SK-N-SH treated with all-trans-retinoic acid at 6 μM for 48 hours (cell line): ENCODE measurements around the gene RAB21.

ENCODE experiments used
- ATAC-seq: fragments of 200-7000 bp; cut with Tn5 transposase; 3 replicates; pipeline ENCODE4 v1.9.1; 2020; ENCODE audit warnings: mild to moderate bottlenecking, moderate library complexity
- ARNTL ChIP-seq: fragments of 450-650 bp; formaldehyde crosslinking; IDR thresholded peaks from 2 replicates; pipeline ENCODE4 v1.5.0; 2020; ENCODE audit warnings: low read depth, mild to moderate bottlenecking, moderate library complexity, borderline replicate concordance
- BACH2 ChIP-seq: fragments of 250-450 bp; sonication (Bioruptor Pico); IDR thresholded peaks from 2 replicates; pipeline ENCODE4 v1.9.0; 2021; ENCODE audit warnings: mild to moderate bottlenecking, borderline replicate concordance
- CSDC2 ChIP-seq: fragments of 250-450 bp; sonication (Bioruptor Pico); IDR thresholded peaks from 2 replicates; pipeline ENCODE4 v1.5.0; 2020; ENCODE audit warnings: mild to moderate bottlenecking, moderate library complexity
- ESRRG ChIP-seq: fragments of 250-450 bp; sonication (Bioruptor Pico); IDR thresholded peaks from 2 replicates; pipeline ENCODE4 v1.6.1; 2021; ENCODE audit warnings: mild to moderate bottlenecking
- GLIS3 ChIP-seq: fragments of 250-450 bp; sonication (Bioruptor Pico); IDR thresholded peaks from 2 replicates; pipeline ENCODE4 v1.5.0; 2020; ENCODE audit warnings: mild to moderate bottlenecking, moderate library complexity
- ISL1 ChIP-seq: fragments of 250-450 bp; sonication (Bioruptor Pico); IDR thresholded peaks from 2 replicates; pipeline ENCODE4 v2.1.2; 2022; ENCODE audit warnings: mild to moderate bottlenecking, moderate library complexity
- OSR1 ChIP-seq: fragments of 250-450 bp; sonication (Bioruptor Pico); IDR thresholded peaks from 2 replicates; pipeline ENCODE4 v1.8.0; 2022; ENCODE audit warnings: moderate library complexity, mild to moderate bottlenecking, inconsistent platforms
- PATZ1 ChIP-seq: fragments of 250-450 bp; sonication (Bioruptor Pico); IDR thresholded peaks from 2 replicates; pipeline ENCODE4 v1.8.0; 2020; ENCODE audit warnings: mild to moderate bottlenecking, moderate library complexity, borderline replicate concordance
- POU6F1 ChIP-seq: fragments of 250-450 bp; sonication (Bioruptor Pico); IDR thresholded peaks from 2 replicates; pipeline ENCODE4 v1.8.0; 2021; ENCODE audit warnings: low read depth, mild to moderate bottlenecking, moderate library complexity, borderline replicate concordance
- PPARA ChIP-seq: fragments of 250-450 bp; sonication (Bioruptor Pico); IDR thresholded peaks from 2 replicates; pipeline ENCODE4 v1.5.0; 2020; ENCODE audit warnings: mild to moderate bottlenecking, borderline replicate concordance
- RARB ChIP-seq: fragments of 250-450 bp; sonication (Bioruptor Pico); IDR thresholded peaks from 2 replicates; pipeline ENCODE4 v1.8.0; 2021; ENCODE audit warnings: mild to moderate bottlenecking, moderate library complexity
- SNAI2 ChIP-seq: fragments of 250-450 bp; sonication (Bioruptor Pico); IDR thresholded peaks from 2 replicates; pipeline ENCODE4 v1.5.0; 2020; ENCODE audit warnings: mild to moderate bottlenecking, moderate library complexity
- TCF4 ChIP-seq: fragments of 250-450 bp; sonication (Bioruptor Pico); IDR thresholded peaks from 2 replicates; pipeline ENCODE4 v1.8.0; 2021; ENCODE audit warnings: mild to moderate bottlenecking, moderate library complexity, borderline replicate concordance
- TOX ChIP-seq: fragments of 250-450 bp; sonication (Bioruptor Pico); IDR thresholded peaks from 2 replicates; pipeline ENCODE4 v1.8.0; 2021; ENCODE audit warnings: mild to moderate bottlenecking, moderate library complexity, borderline replicate concordance
- ZC3H10 ChIP-seq: fragments of 250-450 bp; sonication (Bioruptor Pico); IDR thresholded peaks from 2 replicates; pipeline ENCODE4 v1.5.1; 2021; ENCODE audit warnings: mild to moderate bottlenecking, moderate library complexity
- ZFP3 ChIP-seq: fragments of 250-450 bp; sonication (Bioruptor Pico); IDR thresholded peaks from 2 replicates; pipeline ENCODE4 v1.5.0; 2020; ENCODE audit warnings: mild to moderate bottlenecking, moderate library complexity
- ZFP30 ChIP-seq: fragments of 450-650 bp; formaldehyde crosslinking; IDR thresholded peaks from 2 replicates; pipeline ENCODE4 v1.5.0; 2022; ENCODE audit warnings: mild to moderate bottlenecking, moderate library complexity
- ZNF565 ChIP-seq: fragments of 450-650 bp; formaldehyde crosslinking; conservative IDR thresholded peaks from 2 replicates; pipeline ENCODE4 v1.5.0; 2020; ENCODE audit warnings: low read depth, mild to moderate bottlenecking, moderate library complexity
- ZNF70 ChIP-seq: fragments of 450-650 bp; formaldehyde crosslinking; IDR thresholded peaks from 2 replicates; pipeline ENCODE4 v1.5.0; 2020; ENCODE audit warnings: mild to moderate bottlenecking, moderate library complexity

Gene RAB21

GRCh38 chr12:71742998-71743397, 11.7 kb upstream of the RAB21 start:
- TF ChIP-seq PPARA (CRISPR knock-in tag): no peak
- TF ChIP-seq ISL1 (CRISPR knock-in tag): no peak
- no peak for TF ChIP-seq ZNF565 (CRISPR knock-in tag)
- no peak for TF ChIP-seq ZFP30 (CRISPR knock-in tag)
- TF ChIP-seq ARNTL (CRISPR knock-in tag): no peak
- TF ChIP-seq ESRRG: no peak
- ATAC-seq: no peak

DNA sequence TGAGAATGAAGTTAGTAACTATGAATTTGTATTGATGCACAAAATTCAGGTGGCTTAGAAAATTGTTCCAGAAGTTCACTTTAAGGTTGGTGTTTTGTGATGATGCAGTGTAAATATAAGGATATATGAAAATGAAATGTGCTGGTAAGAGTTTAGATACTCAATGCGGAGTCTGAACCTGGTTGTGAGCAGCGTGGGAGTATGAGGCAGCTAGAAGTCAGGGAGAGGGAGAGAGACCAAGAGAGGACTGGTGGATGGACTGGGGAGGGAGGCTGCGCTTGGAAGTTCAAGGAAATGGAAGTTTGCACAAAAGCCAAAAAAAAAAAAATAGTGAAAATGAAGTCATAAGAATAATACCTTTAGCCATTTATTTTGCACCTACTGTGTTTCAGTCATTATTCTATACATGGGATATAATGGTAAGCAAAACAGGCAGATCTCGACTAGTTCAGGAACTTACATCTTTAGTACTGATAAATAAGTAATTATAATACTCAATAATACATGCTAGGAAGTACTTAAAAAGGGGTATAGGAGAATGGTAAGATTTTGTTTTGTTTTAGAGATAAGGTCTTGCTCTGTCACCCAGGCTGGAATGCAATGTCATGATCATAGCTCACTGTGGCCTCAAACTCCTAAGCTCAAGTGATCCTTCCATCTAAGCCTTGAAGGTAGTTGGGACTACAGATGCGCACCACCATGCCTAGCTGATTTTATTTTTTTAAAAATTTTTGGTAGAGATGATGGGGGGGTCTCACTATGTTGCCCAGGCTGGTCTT, 10.0 kb upstream of the RAB21 start:
- ATAC-seq: no peak
- TF ChIP-seq TOX (CRISPR knock-in tag): no peak
- TF ChIP-seq ZFP3 (CRISPR knock-in tag): no peak
- TF ChIP-seq ZFP30 (CRISPR knock-in tag): no peak
- no peak for TF ChIP-seq ARNTL (CRISPR knock-in tag)
- TF ChIP-seq, all 23 proteins: peak for 0

DNA sequence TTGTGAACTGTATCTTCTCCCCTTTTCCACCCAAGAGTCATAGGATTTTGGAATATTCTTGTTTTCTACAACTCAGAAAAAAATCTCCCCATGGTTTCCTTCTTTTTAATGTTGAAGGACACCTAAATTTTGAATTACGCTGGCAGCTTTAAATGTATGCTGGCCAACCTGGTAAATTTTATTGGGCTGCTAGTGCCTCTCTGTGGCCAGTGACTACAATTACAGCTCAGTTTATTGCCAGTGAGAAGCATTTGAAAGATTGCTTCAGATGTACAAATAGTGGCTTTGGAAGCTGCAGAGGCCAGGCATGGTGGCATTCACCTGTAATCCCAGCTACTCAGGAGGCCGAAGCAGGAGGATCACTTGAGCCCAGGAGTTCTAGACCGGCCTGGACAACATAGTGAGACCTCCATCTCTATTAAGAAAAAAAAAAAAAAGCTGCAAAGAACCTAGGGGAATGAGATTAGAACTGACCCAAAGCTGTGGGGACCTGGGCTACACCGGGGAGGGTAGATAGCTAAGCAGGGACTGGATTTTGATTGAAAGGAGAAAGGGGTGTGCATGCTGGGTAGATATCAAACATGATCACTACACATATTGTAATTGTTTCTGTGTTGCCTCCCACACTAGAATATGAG, 7.6 kb upstream of the RAB21 start:
- TF ChIP-seq ISL1 (CRISPR knock-in tag): no peak
- no peak for TF ChIP-seq PATZ1 (CRISPR knock-in tag)
- TF ChIP-seq RARB (CRISPR knock-in tag): no peak
- TF ChIP-seq ZNF70 (CRISPR knock-in tag): no peak
- no peak for TF ChIP-seq BACH2 (CRISPR knock-in tag)
- TF ChIP-seq POU6F1 (CRISPR knock-in tag): no peak
- no peak for TF ChIP-seq CSDC2 (CRISPR knock-in tag)
- TF ChIP-seq SNAI2: no peak
- TF ChIP-seq TCF4: no peak
- no peak for TF ChIP-seq ESRRG
- TF ChIP-seq OSR1 (CRISPR knock-in tag): no peak
- TF ChIP-seq ZFP3 (CRISPR knock-in tag): no peak
- no peak for TF ChIP-seq ARNTL (CRISPR knock-in tag)
- TF ChIP-seq ZC3H10 (CRISPR knock-in tag): no peak
- peak; percentile 96 for ATAC-seq

DNA sequence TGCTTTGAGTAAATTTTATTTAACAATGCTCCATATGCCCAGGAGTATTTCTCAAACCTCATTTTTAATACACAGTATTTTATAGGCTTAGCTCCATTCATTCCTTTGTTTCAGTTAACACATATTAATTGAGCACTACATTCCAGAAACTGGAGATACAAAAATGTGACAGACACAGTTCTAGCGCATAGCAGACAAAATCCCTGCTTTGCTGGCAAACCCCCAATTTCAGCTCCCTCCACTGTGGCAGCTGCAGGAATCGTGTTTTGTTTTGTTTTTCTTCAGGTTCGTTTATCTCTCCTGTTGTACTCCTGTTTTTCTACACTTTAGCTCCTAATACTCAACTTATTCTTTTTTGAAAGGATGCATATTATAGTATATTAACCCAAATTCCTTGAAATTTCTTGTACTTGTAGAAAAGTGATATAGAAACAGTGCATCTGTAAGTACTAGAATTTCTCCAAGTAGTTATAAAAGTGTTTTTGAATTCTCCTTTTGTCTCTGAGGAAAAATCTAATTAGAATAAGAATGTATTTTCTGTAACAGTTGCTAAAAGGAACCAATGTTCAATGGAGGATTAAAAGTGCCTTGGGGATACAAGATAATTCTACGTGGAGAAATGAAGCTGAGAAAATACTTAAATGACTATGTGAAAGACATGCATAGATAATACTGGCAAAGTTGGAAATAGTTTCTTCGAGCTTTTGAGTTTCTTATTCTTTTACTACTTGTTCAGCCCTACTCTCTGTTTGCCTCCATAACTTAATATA, 6.4 kb upstream of the RAB21 start:
- ATAC-seq: no peak
- TF ChIP-seq ZNF70 (CRISPR knock-in tag) (no peak), GLIS3 (no peak), PPARA (CRISPR knock-in tag) (no peak)

- TF ChIP-seq ZNF70 (CRISPR knock-in tag) (no peak), ISL1 (CRISPR knock-in tag) (no peak), OSR1 (CRISPR knock-in tag) (no peak), POU6F1 (CRISPR knock-in tag) (no peak), SNAI2 (no peak), GLIS3 (no peak)
- no peak for ATAC-seq
Measured at GRCh38 chr12:71749666-71750065, 5.0 kb upstream of the RAB21 start.
